SK-N-MC (cell line): ENCODE results near the gene ANXA10.

Source experiments
- EZH2 ChIP-seq: fragments of 200-600 bp; sonication (generic); IDR thresholded peaks from one replicate; pipeline ENCODE4 v1.6.1; 2017; ENCODE audit warnings: antibody characterized with exemption
- POLR2AphosphoS5 ChIP-seq: IDR thresholded peaks from 2 replicates; pipeline ENCODE4 v1.6.1; 2012; ENCODE audit warnings: mild to moderate bottlenecking, low read depth, low read length, borderline replicate concordance

DNA sequence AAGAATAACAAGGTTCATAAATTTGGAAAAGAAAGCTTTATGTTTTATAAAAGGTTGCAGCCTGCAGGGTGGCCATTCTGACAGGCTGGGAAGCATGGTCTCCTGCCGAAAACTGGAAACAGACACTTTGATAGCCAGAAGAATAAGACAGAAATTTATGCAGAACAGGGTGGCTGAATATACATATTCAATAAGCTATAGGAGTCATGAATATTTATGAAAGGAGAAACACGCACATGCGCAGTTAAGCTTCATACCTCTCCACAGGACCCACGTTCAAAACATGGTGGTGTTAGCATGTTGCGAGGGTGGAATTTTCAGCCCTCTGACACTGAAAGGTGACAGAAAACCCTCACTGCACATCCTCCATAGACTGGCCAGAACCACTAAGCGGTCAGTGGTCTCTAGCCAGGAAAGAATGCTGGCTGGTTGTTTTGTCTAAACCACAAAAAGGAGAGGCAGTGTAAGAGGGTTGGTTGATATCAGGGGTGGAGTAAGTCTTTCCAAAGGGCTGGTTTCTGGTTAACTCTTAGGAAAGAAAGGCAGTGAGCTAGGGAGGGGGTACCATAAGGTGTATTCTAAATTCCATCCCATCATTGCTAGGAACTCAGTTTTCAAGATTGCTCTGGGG lies 58.2 kb downstream of the ANXA10 start:
- no peak for TF ChIP-seq POLR2AphosphoS5
- no peak for TF ChIP-seq EZH2
